NK-92 (cell line): ENCODE measurements around the gene POLRMT.

Experiments used
- DNase-seq: peaks from one replicate; lab custom pipeline; 2025; ENCODE audit not compliant: unreplicated experiment; lab: John Stamatoyannopoulos, UW

POLRMT gene

GRCh38 chr19:581399-582111 lies 51.8 kb downstream of the POLRMT start:
- no peak for DNase-seq

- DNase-seq = no peak
Measured at GRCh38 chr19:580274-580835, 53.0 kb downstream of the POLRMT start.

DNA sequence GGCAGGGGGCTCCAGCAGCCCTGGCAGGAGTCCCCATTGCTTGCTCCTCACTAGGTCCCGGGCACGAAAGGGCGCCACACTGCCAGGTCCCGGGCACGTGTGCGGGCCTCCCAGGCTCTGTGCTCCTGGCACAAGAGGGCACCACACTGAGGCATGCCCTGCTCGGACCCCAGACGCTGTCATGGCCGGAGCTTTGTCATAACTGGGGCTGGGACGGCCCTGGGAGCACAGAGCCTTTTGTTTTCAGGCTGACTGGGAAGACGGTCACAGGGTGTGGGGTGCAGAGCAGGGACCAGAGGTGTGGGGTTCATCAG lies 53.5 kb downstream of the POLRMT start:
- DNase-seq = no peak

DNA sequence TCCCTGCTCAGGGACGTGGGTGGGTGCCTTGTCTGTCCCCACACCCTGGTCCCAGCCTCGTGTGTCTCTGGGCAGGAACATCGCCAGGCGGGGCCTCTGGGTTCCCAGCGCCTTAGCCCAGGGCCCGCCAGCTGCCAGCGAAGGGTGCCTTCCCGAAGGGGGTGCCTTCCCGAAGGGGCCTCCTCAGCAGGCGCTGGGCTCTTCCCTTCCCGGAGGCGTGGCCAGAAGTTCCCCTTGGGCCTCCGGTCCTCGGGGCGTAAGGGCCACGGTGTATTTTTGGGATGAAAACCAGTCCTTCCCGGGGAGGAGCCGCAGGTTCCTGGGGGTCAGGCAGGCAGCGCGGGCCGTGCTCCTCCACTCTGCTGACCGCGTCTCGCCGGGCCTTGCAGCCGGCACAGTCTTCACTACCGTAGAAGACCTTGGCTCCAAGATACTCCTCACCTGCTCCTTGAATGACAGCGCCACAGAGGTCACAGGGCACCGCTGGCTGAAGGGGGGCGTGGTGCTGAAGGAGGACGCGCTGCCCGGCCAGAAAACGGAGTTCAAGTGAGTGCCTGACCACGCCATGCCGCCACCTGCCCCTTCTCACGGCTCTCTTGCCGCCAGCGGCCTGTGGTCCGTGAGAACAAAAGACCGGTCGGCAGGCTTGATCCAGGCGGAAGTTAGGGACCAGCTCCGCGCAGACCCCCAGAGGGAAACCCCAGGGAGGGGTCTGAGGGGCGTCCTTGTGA lies 54.1 kb downstream of the POLRMT start:
- DNase-seq = no peak

DNA sequence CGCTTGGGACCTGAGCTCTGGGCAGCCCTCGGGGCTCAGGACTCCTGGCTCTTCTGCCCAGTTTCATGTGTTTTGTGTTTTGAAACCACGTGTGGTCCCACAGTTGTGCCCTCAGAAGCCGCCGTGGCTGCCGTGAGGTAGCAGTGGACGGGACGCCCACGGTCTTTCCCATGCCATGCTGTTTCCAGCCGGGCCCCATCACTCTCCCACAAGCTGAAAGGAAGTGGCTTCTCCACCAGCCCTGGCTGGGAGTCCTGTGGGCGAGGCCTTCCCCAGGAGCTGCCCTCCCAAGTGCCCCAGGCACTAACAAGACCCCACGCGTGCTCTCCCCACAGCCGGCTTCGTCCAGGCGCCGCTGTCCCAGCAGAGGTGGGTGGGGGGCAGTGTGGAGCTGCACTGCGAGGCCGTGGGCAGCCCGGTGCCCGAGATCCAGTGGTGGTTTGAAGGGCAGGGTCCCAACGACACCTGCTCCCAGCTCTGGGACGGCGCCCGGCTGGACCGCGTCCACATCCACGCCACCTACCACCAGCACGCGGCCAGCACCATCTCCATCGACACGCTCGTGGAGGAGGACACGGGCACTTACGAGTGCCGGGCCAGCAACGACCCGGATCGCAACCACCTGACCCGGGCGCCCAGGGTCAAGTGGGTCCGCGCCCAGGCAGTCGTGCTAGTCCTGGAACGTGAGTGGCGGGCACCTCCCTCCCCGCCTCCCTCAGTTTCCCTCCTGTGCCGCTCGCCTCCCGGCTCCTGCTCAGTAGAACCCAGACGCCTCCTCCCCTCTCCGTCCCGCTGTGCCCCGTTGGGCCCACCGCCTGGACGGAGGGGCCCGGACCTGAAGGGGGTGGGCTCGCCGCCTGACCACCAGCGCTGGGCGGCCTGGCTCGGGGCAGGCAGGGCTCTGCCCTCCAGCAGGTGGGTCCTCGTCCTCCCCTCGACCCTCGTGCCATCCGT lies 55.6 kb downstream of the POLRMT start:
- no peak for DNase-seq

DNA sequence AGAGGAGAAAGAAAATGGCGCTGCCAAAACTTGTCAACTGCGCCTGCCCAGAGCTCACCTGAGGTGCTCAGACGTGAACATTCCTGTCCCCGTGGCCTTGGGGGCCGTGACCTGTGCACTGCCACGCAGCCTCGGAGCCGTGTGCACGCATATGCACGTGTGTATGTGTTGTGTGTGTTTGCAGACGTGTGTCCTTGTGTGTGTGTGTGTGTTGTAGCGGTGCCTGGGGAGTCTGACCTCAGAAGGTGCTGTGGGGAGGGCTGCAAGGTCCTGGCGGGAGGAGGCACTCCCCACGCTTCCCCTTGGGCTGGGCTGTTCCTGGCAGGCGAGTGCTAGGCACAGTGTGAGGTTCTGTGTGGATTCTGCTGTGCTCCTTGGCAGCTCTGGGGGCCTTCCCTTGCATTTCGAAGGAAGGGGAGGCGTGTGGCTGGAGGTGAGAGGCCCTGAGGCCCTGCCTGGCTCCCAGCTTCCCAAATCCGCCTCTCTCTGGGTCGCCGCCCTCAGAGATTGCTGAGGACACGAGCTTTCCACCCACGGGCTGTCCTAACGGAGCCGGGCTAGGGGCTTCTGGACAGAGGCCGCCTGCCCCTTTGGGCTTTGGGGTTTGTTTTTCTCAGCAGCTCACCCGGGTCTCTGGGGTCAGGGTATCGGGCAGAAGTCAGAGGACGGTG lies 56.4 kb downstream of the POLRMT start:
- no peak for DNase-seq

DNA sequence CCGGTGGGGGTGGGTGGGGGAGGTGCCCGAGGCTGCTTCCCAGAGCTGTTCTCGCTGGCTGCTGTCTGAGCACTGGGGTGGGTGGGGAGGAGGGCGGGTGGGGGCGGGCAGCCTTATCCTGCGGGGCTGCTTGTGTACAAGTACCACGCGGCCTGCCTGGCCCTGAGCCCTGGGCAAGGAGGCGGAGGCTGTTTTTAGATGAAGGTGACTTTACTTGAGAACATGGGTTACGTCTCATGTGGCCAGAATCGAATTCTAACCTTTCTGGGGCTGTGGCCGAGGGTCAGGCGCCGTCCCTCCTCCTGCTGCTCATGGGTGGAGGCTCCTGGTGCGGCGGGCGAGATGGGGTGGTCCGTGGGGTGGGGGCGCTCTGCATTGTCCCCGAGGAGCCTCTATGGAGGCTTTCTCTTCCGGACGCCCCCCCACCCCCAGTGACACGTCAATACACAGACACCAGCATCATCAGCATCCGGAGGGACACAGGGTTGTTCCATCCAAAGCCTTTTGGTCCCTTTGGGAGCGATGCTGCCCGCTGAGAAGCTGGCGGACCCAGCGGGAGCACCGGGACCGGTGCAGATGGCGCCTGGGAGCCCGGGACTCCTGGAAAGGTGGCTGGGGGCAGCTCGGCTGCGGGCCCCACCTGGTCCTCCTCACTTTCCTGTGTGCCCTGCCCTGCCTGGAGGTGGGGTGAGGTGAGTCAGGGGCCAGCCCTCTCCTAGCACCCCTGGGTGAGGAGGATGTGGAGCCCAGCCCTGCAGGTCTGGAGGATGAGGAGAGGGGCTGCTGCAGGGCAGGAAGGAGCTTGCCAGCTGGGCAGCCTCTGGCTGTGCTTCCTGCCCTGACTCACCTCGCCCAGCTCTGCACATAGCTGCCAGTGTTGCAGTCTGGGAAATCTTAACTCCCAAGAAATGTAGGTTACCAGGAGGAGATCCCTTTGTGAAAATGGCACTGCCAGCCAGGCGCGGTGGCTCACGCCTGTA lies 57.5 kb downstream of the POLRMT start:
- no peak for DNase-seq

DNA sequence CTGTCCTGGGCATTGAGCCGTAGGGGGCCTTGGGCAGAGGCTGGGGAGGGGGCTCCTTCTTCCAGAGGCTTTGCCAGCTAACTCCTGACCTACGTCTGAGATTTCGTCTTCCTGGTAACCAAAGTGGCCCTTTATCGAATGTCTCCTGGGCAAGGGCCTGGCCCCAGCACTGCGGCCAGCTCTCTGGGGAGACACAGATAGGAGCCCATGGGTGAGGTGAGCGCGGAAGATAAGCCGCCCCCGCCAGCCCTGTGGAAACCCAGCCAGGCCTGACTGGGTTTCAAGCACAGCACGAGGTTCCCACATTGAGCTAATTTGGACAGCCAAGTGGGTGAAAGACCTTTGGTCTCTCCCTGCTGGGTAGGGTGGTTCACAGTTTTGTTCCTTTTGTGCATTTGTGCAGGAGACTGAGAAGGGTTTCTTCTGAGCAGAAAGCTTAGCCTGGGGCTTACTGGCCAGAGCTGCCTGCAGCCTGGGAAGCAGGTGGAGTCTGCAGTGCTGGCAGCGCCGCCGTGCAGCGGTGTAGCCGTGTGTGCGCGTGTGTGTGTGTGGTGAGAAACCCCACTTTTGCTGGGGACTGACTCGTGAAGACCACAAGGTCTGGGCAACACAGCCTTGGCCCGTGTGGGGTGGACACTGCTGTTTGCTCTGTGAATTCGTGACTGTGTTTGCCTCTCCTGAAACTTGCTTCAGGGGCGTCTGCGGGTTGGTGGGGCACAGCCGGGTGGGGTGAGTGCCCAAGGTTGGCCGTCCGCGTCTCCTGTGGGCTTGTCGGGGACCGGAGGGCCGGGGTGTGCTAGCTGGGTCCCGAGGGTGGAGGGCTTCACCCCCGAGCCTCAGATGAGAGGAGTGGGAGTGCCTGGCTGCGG lies 58.4 kb downstream of the POLRMT start:
- DNase-seq = no peak

DNA sequence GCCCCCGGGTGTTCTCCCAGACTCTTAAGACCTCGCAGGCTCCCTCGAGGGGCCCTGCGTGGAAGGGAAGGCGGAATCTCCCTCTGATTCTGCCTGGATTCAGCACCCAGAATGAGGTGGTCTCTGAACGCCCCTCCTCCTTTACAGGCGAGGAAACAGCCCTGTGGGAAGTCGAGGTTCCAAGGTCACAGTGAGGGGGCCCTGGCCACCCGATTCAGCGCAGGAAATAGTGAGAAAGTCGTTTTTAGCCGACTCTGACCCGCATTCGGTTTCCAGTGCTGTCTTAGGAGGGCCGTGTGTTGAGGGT lies 59.9 kb downstream of the POLRMT start:
- no peak for DNase-seq

DNA sequence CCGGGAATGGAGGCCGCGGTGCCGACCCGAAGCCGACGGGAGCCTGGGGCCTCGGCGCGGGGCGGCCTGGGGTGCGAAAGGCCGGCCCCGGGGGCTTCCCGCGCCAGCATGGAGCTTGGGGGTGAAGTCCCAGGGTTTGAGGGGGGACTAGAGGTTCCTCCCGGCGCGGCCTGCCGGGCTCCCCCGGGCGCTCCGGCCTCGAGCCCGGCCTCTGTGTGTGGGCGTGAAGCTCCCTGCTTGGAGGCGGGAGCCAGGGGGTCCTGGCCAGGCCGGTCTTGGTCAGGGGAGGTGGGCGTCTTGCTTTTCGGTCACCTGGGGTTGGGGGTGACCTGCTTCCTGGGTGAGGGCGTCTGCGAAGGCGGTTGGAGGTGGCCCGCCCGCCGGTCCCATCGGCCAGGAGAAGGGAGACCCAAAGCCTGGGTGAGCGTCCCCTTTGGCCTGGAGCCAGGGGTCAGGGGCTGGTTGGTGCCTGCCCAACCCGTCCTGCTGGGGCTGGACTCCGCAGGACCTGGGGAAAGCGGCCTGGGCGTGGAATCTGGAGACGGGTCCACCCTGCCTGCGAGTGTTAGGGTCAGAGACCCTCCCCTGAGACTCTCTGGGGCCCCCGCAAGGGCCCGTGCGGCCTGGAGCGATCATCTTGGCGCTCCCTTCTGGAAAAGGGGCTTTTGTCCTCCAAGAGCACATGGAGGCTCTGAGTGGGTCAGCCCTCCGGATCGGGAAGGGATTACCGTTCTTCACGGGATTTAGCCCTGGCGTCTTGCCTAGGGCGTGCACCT lies 60.4 kb downstream of the POLRMT start:
- DNase-seq = no peak

GRCh38 chr19:572140-572742 lies 61.1 kb downstream of the POLRMT start, which contains the start of gene BSG:
TSS of gene BSG (plus strand) at chr19:572596. CDS start at chr19:572635, 39 bp downstream.
- peak; percentile 87 for DNase-seq

GRCh38 chr19:571566-571974 lies 61.8 kb downstream of the POLRMT start:
- no peak for DNase-seq

DNA sequence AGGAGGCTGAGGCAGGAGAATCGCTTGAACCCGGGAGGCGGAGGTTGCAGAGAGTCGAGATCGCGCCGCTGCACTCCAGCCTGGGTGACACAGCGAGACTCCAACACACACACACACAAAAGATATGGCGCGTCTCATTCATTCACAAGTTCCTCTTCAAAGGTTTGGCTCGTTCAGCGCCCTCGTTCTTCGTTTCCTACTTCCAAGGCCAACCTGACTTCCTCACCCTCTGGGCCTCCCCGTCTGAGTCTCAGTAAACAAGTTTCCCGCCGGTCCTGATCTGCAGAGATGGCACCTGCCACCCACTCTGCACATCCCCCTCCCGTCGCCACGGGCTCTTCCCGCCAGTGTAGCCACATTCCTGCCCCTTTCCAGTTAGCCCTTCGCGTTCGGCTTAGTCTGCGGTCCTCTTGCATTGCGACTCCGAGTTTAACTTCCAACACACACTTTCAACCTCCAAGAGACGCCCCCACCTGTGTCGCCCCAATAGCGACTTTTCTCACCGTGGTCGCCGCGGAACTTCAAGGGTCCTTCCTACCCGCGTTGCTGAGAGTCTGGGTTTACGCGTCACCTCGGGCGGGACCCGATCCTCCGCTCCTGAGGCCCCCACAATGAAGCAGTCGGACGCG lies 62.3 kb downstream of the POLRMT start:
- no peak for DNase-seq

DNA sequence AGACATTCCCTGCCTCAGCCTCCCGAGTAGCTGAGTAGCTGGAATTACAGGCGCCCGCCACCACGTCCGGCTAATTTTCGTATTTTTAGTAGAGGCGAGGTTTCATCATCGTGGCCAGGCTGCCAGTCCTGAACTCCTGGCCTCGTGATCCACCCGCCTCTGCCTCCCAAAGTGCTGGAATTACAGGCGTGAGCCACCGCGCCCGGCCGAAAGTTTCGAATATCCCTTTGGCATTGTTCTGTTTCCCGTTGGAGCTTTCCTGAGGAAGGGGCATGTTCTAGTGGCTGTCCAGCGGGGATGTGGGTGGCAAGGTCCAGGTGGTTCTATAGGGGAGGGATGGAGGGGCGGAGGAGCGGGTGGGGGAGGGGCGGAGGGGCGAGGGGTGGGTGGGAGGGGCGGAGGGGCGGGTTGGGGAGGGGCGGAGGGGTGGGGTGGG lies 63.1 kb downstream of the POLRMT start:
- DNase-seq = no peak

GRCh38 chr19:567296-567900 lies 65.9 kb downstream of the POLRMT start:
- no peak for DNase-seq
